Mesothelial cell of epicardium (in vitro differentiated cells): ENCODE measurements around the gene CRIP1. TPM values are rescaled to one million over a fixed set of nuclear protein-coding genes. Genes with fewer than 3 reads are reported as not detected.

Source experiments
- DNase-seq, 2 experiments: peaks; one replicate each; pipeline ENCODE4 v3.0.0; 2021; ENCODE audit warnings: low spot score in 2 of 2; ENCODE audit not compliant: unreplicated experiment in 2 of 2
- H3K27ac Mint-ChIP-seq: 2 replicates; pipeline ENCODE4 v1.8.0; 2021; ENCODE audit warnings: mixed read lengths
- H3K27me3 Mint-ChIP-seq: 2 replicates; pipeline ENCODE4 v1.8.0; 2021; ENCODE audit warnings: low read depth, mixed read lengths
- H3K36me3 Mint-ChIP-seq: 2 replicates; pipeline ENCODE4 v1.8.0; 2021; ENCODE audit warnings: mixed read lengths
- H3K4me1 Mint-ChIP-seq: 2 replicates; pipeline ENCODE4 v1.8.0; 2021; ENCODE audit warnings: mixed read lengths
- H3K4me3 Mint-ChIP-seq: 2 replicates; pipeline ENCODE4 v1.8.0; 2021; ENCODE audit warnings: mild to moderate bottlenecking, moderate library complexity, mixed read lengths
- H3K9me3 Mint-ChIP-seq: 2 replicates; pipeline ENCODE4 v1.8.0; 2021; ENCODE audit warnings: mixed read lengths
- CTCF ChIP-seq: fragments of 200-600 bp; sonication (generic); IDR thresholded peaks from one replicate; pipeline ENCODE4 v1.5.0; 2021; ENCODE audit warnings: antibody characterized with exemption; ENCODE audit not compliant: unreplicated experiment
- total RNA-seq: library from RNA; stranded (reverse); gene quantifications from 3 replicates; pipeline ENCODE4 v1.2.1, GENCODE V29; 2021

Gene CRIP1
- total RNA-seq = 17.1 to 28.2 TPM (median 26.6 TPM) in 3 replicates

- Mint-ChIP-seq H3K4me3 (peak within 1 kb of the TSS; percentile 50), H3K4me1 (peaks cover 35% of the 10 kb centered on the region), H3K36me3 (no peaks in the 10 kb centered on the region), H3K9me3 (no peaks in the 10 kb centered on the region), H3K27me3 (peaks cover 42% of the 10 kb centered on the region), H3K27ac (no peak within 1 kb of the TSS)
- TF ChIP-seq CTCF = no peak
- DNase-seq = no peak
Measured at GRCh38 chr14:105486163-105486973, at the start of gene CRIP1. Gene CRIP1 (plus strand): TSS chr14:105486886. CDS start chr14:105487260, 374 bp downstream.

GRCh38 chr14:105436891-105437722 is 49.6 kb upstream of the CRIP1 start:
- H3K4me1 Mint-ChIP-seq = no peaks in the 10 kb centered on the region
- H3K27ac Mint-ChIP-seq = no peak overlapping the region
- H3K9me3 Mint-ChIP-seq = peaks cover 13% of the 10 kb centered on the region
- no peak for DNase-seq
- no peaks in the 10 kb centered on the region for H3K27me3 Mint-ChIP-seq
- no peak for TF ChIP-seq CTCF
- H3K4me3 Mint-ChIP-seq = no peak overlapping the region
- peaks cover 19% of the 10 kb centered on the region for H3K36me3 Mint-ChIP-seq

- H3K9me3 Mint-ChIP-seq = peaks cover 13% of the 10 kb centered on the region
- DNase-seq = no peak
- no peaks in the 10 kb centered on the region for H3K4me1 Mint-ChIP-seq
- TF ChIP-seq CTCF = no peak
- no peaks in the 10 kb centered on the region for H3K27me3 Mint-ChIP-seq
- H3K4me3 Mint-ChIP-seq = no peak overlapping the region
- H3K36me3 Mint-ChIP-seq = peaks cover 19% of the 10 kb centered on the region
- no peak overlapping the region for H3K27ac Mint-ChIP-seq
Measured at GRCh38 chr14:105437723-105438500, 48.8 kb upstream of the CRIP1 start.

- Mint-ChIP-seq H3K27ac (no peak overlapping the region), H3K36me3 (peaks cover 14% of the 10 kb centered on the region), H3K9me3 (peaks cover 13% of the 10 kb centered on the region), H3K27me3 (no peaks in the 10 kb centered on the region), H3K4me1 (no peaks in the 10 kb centered on the region), H3K4me3 (no peak overlapping the region)
- no peak for DNase-seq
- no peak for TF ChIP-seq CTCF
Measured at GRCh38 chr14:105439179-105439578, 47.5 kb upstream of the CRIP1 start.

- Mint-ChIP-seq H3K9me3 (peaks cover 11% of the 10 kb centered on the region), H3K36me3 (peaks cover 11% of the 10 kb centered on the region), H3K4me3 (no peak overlapping the region), H3K27ac (no peak overlapping the region), H3K4me1 (no peaks in the 10 kb centered on the region), H3K27me3 (no peaks in the 10 kb centered on the region)
- TF ChIP-seq CTCF = no peak
- no peak for DNase-seq
Measured at GRCh38 chr14:105439710-105440553, 46.8 kb upstream of the CRIP1 start.
